Left lung (tissue), 10 donors: ENCODE results near the gene UBXN11. TPM values are rescaled to one million over a fixed set of nuclear protein-coding genes. Genes with fewer than 3 reads are reported as not detected.
"Not testable (repeated sequence)": the region's sequence is repeated elsewhere in the genome, so short reads cannot be mapped to it uniquely, and the experiment has no call there.

Experiments used
- ATAC-seq: fragments of 200-7000 bp; cut with Tn5 transposase; one replicate; pipeline ENCODE4 v1.9.1; 2020; ENCODE audit warnings: moderate library complexity
- DNase-seq, 4 donors: peaks; one replicate each; pipeline ENCODE4 v3.0.0-alpha.2; 2013 to 2020
- H3K27ac ChIP-seq, 2 donors: fragments of 200-600 bp; sonication (generic) in 1 of 2; one replicate each; pipeline versions ENCODE4 v1.5.0 to v1.8.0; 2020 to 2021
- H3K27me3 ChIP-seq, 2 donors: fragments of 200-600 bp; sonication (generic) in 1 of 2; one replicate each; pipeline versions ENCODE4 v1.5.0 to v1.8.0; 2020 to 2021
- H3K36me3 ChIP-seq, 2 donors: fragments of 200-600 bp; sonication (generic) in 1 of 2; one replicate each; pipeline versions ENCODE4 v1.5.0 to v1.8.0; 2020 to 2021
- H3K4me1 ChIP-seq, 2 donors: fragments of 200-600 bp; one replicate each; pipeline ENCODE4 v1.8.0; 2021
- H3K4me3 ChIP-seq, 2 donors: fragments of 200-600 bp; sonication (generic) in 1 of 2; one replicate each; pipeline versions ENCODE4 v1.5.0 to v1.8.0; 2020 to 2021; ENCODE audit warnings: mild to moderate bottlenecking in 1 of 2
- H3K9me3 ChIP-seq, 2 donors: fragments of 200-600 bp; sonication (generic) in 1 of 2; one replicate each; pipeline versions ENCODE4 v1.5.0 to v1.8.0; 2020 to 2021
- intact Hi-C, 2 donors: fragments of 100-400 bp; cut with DNase I; formaldehyde crosslinking; loops; one replicate each; pipeline versions ENCODE4 v1.11.2 to v1.14.2; 2022
- polyA plus RNA-seq, 6 donors: library from polyadenylated mRNA; unstranded; fragments of 120-200 nt; gene quantifications; one replicate each; pipeline ENCODE4 v1.2.1, GENCODE V29; 2013; ENCODE audit not compliant: insufficient read length in 6 of 6
- total RNA-seq, 2 donors: library from RNA; stranded (reverse); fragmentation: NEBNext Ultra II Directional; extraction: Animal tissue kit (Norgen Biotek cat#: 25700); gene quantifications; one replicate each; pipeline ENCODE4 v1.2.1, GENCODE V29; 2021
- TF ChIP-seq, protein P1 (sequence below), 2 donors: fragments of 200-600 bp; sonication (generic) in 1 of 2; IDR thresholded peaks; one replicate each; pipeline versions ENCODE4 v1.5.0 to v1.8.0; 2021; ENCODE audit warnings: antibody characterized with exemption in 2 of 2
- donor health status: DM: no; HTN: yes; CAD: no.
- donor health status: DM: no; HTN: no; CAD: no.

Gene UBXN11
- total and polyA plus RNA-seq, 8 donors, result 23.0 to 43.1 (median 26.1) TPM

DNA sequence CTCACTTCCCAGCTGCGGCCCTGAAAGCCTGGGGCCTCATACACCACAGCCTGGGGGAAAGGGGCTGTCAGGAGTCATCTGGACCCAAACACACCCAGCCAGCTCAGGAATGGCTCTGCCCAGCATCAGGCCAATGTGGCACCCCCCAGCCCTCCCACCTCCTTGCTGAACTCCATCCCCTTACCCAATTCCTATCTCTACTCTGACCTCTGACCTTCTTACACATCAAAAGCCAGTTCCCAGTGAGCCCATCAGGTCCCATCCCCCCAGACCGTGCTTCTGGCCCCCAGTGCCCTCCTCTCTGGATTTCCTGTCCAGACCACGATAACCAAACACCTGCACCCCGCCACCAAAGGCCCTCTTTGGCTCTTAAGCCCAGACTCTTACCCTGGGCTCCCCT, 31.2 kb upstream of the UBXN11 start:
- DNase-seq (no peak), ATAC-seq (no peak)

DNA sequence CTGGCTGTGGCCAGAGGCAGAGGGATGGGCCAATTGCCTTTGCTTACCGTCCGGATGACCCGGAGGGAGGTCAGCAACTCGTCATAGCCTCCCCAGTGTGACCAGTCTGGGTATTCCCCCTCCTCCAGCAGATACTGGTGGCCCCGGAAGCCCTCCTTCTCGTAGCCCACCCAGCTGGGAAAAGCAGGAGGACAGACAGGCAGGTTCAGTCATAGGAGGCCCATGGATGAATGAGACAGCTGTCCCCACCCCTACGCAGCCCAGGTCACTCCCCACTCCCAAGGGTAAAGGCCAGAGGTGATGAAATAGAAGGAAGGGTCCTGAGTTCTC, 30.7 kb upstream of the UBXN11 start:
- intact Hi-C loops, result no loop called here
- Histone ChIP-seq H3K4me3 (no peak overlapping the region), H3K9me3 (no peaks in the 10 kb centered on the region), H3K36me3 (no peaks in the 10 kb centered on the region), H3K27me3 (peaks cover 10 to 48% of the 10 kb centered on the region in 2 donors), H3K4me1 (peaks cover 11 to 26% of the 10 kb centered on the region in 2 donors), H3K27ac (no peak overlapping the region)
- TF ChIP-seq, protein P1, sequence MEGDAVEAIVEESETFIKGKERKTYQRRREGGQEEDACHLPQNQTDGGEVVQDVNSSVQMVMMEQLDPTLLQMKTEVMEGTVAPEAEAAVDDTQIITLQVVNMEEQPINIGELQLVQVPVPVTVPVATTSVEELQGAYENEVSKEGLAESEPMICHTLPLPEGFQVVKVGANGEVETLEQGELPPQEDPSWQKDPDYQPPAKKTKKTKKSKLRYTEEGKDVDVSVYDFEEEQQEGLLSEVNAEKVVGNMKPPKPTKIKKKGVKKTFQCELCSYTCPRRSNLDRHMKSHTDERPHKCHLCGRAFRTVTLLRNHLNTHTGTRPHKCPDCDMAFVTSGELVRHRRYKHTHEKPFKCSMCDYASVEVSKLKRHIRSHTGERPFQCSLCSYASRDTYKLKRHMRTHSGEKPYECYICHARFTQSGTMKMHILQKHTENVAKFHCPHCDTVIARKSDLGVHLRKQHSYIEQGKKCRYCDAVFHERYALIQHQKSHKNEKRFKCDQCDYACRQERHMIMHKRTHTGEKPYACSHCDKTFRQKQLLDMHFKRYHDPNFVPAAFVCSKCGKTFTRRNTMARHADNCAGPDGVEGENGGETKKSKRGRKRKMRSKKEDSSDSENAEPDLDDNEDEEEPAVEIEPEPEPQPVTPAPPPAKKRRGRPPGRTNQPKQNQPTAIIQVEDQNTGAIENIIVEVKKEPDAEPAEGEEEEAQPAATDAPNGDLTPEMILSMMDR (IDR thresholded peaks at IDR 0.05), result no peak
- DNase-seq (no peak), ATAC-seq (no peak)

More for the DNA sequence above, 31.2 kb upstream of the UBXN11 start:
- H3K27ac ChIP-seq, result no peak overlapping the region
- no peaks in the 10 kb centered on the region for H3K36me3 ChIP-seq
- no peak overlapping the region for H3K4me3 ChIP-seq
- TF ChIP-seq, protein P1 (IDR thresholded peaks at IDR 0.05), result no peak
- H3K9me3 ChIP-seq, result no peaks in the 10 kb centered on the region
- H3K27me3 ChIP-seq, result peaks cover 10 to 44% of the 10 kb centered on the region in 2 donors
- intact Hi-C loops, result no loop called here
- H3K4me1 ChIP-seq, result peaks cover 11 to 26% of the 10 kb centered on the region in 2 donors

DNA sequence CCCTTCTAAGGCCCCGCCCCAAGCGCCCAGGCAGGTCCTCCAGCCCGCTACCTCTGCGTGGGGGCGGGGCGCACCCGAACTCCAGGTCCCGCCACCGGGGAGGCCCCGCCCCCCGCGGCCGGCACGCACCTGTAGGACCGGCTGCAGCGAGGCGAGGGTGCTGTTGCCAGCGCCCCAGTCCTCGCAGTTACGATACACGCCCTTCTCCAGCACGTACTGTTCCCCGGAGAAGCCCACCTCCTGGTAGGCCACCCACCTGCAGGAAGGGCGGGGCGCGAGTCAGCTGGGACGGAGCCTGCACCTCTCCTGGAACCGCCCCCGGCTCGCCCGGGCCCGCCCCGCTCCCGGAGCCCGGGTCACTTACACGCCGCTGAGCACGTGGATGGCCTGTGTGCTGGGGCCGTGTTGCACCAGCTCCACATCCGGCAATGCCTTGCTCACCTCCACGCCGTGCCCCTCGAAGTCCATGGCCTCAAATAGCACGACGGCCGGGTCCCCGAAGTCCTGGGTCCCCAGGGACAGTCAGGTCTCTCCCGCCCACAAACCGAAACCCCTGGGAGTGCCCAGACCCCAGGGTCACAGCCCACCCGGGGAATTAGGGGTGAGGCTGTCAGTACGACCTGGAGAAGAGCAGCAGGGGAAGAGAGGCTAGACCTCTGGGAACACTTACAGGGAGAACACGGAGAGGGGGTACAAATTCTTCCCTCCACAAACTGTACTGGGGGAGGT, 30.2 kb upstream of the UBXN11 start:
- peak; percentile 99 for ATAC-seq
- Histone ChIP-seq H3K27ac (peak overlapping the region in 1 of 2 donors; percentile 8), H3K9me3 (no peaks in the 10 kb centered on the region), H3K4me1 (peaks cover 11 to 26% of the 10 kb centered on the region in 2 donors), H3K4me3 (peak overlapping the region; percentile 38 to 57), H3K27me3 (peaks cover 10 to 48% of the 10 kb centered on the region in 2 donors), H3K36me3 (no peaks in the 10 kb centered on the region)
- intact Hi-C loops, result no loop called here
- TF ChIP-seq, protein P1 (IDR thresholded peaks at IDR 0.05), result no peak
- DNase-seq, result peak; percentile 49 to 98 (median 84)

DNA sequence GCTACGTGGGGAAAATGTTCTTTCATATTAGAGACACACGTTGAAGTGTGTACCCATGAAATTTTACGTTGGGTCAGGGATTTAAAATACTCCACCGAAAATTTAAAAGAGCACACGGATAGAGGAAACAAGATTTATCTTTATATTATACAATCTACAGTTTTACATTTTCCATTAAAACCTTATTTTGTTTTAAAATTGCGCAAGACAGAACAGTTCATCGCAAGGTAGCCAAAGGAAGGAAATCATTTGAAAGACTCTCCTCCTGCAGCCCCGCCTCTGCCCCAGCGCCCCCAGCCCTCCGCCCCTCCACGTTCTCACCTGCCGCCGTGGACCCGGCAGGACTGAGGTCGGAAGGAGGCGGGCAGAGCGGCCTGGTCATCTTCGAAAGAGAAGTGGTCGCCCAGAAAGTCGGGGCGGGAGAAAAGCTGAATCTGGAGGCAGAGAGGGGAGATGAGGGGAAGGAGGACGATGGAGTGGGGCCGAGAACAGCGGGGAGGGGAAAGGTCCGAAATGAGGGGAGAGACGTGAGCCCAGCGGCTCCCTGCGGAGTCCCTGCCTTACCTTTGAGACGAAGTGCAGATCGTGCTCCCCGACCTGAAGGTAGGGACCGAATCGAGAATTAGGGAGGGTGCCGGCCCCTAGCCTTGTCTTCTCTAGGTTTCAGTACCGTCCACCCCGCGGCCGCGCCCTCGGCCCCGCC, 29.5 kb upstream of the UBXN11 start:
- H3K27ac ChIP-seq, result peak overlapping the region in 1 of 2 donors; percentile 8
- H3K27me3 ChIP-seq, result peaks cover 10 to 49% of the 10 kb centered on the region in 2 donors
- no peaks in the 10 kb centered on the region for H3K9me3 ChIP-seq
- no peaks in the 10 kb centered on the region for H3K36me3 ChIP-seq
- peaks cover 11 to 26% of the 10 kb centered on the region in 2 donors for H3K4me1 ChIP-seq
- intact Hi-C loops, result no loop called here
- ATAC-seq (peak; percentile 29), DNase-seq (peak in 1 of 4 donors; percentile 79)
- TF ChIP-seq, protein P1 (IDR thresholded peaks at IDR 0.05), result no peak
- peak overlapping the region; percentile 38 to 57 for H3K4me3 ChIP-seq

DNA sequence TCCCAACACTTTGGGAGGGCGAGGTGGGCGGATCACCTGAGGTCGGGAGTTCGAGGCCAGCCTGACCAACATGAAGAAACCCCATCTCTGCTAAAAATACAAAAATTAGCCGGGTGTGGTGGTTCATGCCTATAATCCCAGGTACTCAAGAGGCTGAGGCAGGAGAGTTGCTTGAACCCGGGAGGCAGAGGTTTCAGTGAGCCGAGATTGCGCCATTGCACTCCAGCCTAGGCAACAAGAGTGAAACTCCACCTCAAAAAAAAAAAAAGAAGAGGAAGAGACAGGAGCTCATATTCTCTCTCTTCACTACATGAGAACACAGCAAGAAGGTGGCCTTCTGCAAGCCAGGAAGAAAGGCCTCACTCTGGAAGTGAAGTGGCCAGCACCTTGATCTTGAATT, 26.9 kb upstream of the UBXN11 start:
- ATAC-seq, H3K36me3 ChIP-seq, H3K4me3 ChIP-seq, DNase-seq, intact Hi-C loops, H3K27ac ChIP-seq, H3K9me3 ChIP-seq: not testable (repeated sequence)
- peaks cover 10 to 55% of the 10 kb centered on the region in 2 donors for H3K27me3 ChIP-seq
- peaks cover 11 to 26% of the 10 kb centered on the region in 2 donors for H3K4me1 ChIP-seq
